Activated CD4-positive, alpha-beta T cell treated with anti-CD3 and anti-CD28 coated beads, Interleukin-2, amount 50 U/mL, for 16 hours (primary cell): ENCODE measurements around the gene LPXN.

Experiments used
- DNase-seq: peaks from one replicate; pipeline ENCODE4 v3.0.0-alpha.2; 2020

Gene LPXN

GRCh38 chr11:58511636-58512035 lies 64.0 kb downstream of the LPXN start:
- no peak for DNase-seq

- DNase-seq, result no peak
These were observed 65.9 kb downstream of the LPXN start for GRCh38 chr11:58509748-58510147.

GRCh38 chr11:58508814-58509213 lies 66.8 kb downstream of the LPXN start:
- no peak for DNase-seq

- DNase-seq, result no peak
These were observed 67.7 kb downstream of the LPXN start, which contains the start of gene OR5B21 for GRCh38 chr11:58508005-58508404. Gene OR5B21, minus strand, starts transcription at chr11:58508105. Its CDS starts 0 bp downstream, at chr11:58508105.

- DNase-seq, result no peak
These were observed 68.3 kb downstream of the LPXN start for GRCh38 chr11:58507355-58507754.

GRCh38 chr11:58506935-58507334 lies 68.7 kb downstream of the LPXN start:
- no peak for DNase-seq

- DNase-seq, result peak; percentile 3
These were observed 69.8 kb downstream of the LPXN start for GRCh38 chr11:58505849-58506248.

GRCh38 chr11:58504232-58504631 lies 71.4 kb downstream of the LPXN start:
- no peak for DNase-seq

- no peak for DNase-seq
These were observed 72.2 kb downstream of the LPXN start for GRCh38 chr11:58503361-58503856.

- DNase-seq, result no peak
These were observed 73.7 kb downstream of the LPXN start for GRCh38 chr11:58502004-58502403.

- no peak for DNase-seq
These were observed 77.2 kb downstream of the LPXN start for GRCh38 chr11:58498464-58498863.

- no peak for DNase-seq
These were observed 77.7 kb downstream of the LPXN start for GRCh38 chr11:58497951-58498350.

- no peak for DNase-seq
These were observed 79.8 kb downstream of the LPXN start for GRCh38 chr11:58495906-58496305.

- DNase-seq, result no peak
These were observed 81.6 kb downstream of the LPXN start for GRCh38 chr11:58494101-58494500.

- DNase-seq, result no peak
These were observed 82.0 kb downstream of the LPXN start for GRCh38 chr11:58493676-58494075.

- no peak for DNase-seq
These were observed 84.8 kb downstream of the LPXN start for GRCh38 chr11:58490827-58491226.

- no peak for DNase-seq
These were observed 88.5 kb downstream of the LPXN start for GRCh38 chr11:58487170-58487569.

- no peak for DNase-seq
These were observed 89.7 kb downstream of the LPXN start for GRCh38 chr11:58485961-58486360.
